Measurements from ENCODE around the gene ATP8B3.

Gene ATP8B3

GRCh38 chr19:1854039-1854541 lies 42.0 kb upstream of the ATP8B3 start:
- H3K4me3 ChIP-seq (ENCODE audit: control insufficient read depth, low read depth, low read length): no peak overlapping the region

GRCh38 chr19:1853295-1854038 lies 41.4 kb upstream of the ATP8B3 start:
- peak; percentile 84 for TF ChIP-seq CTCF (IDR thresholded peaks at IDR 0.05; ENCODE audit: control insufficient read depth, insufficient read depth, low read depth, low read length, missing control alignments)
- no peak overlapping the region for H3K4me3 ChIP-seq (ENCODE audit: control insufficient read depth, low read depth, low read length)
- no peak for DNase-seq (ENCODE audit: low read depth)

More at GRCh38 chr19:1854039-1854541, 42.0 kb upstream of the ATP8B3 start:
- no peak for DNase-seq (ENCODE audit: low read depth)
- TF ChIP-seq CTCF (IDR thresholded peaks at IDR 0.05; ENCODE audit: control insufficient read depth, insufficient read depth, low read depth, low read length, missing control alignments): no peak

- no peak for DNase-seq (ENCODE audit: low read depth)
- TF ChIP-seq CTCF (IDR thresholded peaks at IDR 0.05; ENCODE audit: control insufficient read depth, insufficient read depth, low read depth, low read length, missing control alignments): no peak
Observed at GRCh38 chr19:1852581-1853128, 40.6 kb upstream of the ATP8B3 start.

GRCh38 chr19:1851654-1852580 lies 39.8 kb upstream of the ATP8B3 start:
- TF ChIP-seq CTCF (IDR thresholded peaks at IDR 0.05; ENCODE audit: control insufficient read depth, insufficient read depth, low read depth, low read length, missing control alignments): no peak
- no peak overlapping the region for H3K4me3 ChIP-seq (ENCODE audit: control insufficient read depth, low read depth, low read length)
- no peak for DNase-seq (ENCODE audit: low read depth)

More at GRCh38 chr19:1852581-1853128, 40.6 kb upstream of the ATP8B3 start:
- H3K4me3 ChIP-seq (ENCODE audit: control insufficient read depth, low read depth, low read length): no peak overlapping the region

GRCh38 chr19:1850809-1851653 lies 39.0 kb upstream of the ATP8B3 start:
- no peak overlapping the region for H3K4me3 ChIP-seq (ENCODE audit: control insufficient read depth, low read depth, low read length)
- DNase-seq (ENCODE audit: low read depth): no peak
- no peak for TF ChIP-seq CTCF (IDR thresholded peaks at IDR 0.05; ENCODE audit: control insufficient read depth, insufficient read depth, low read depth, low read length, missing control alignments)
